ENCODE measurements around the gene BAD.

DNA sequence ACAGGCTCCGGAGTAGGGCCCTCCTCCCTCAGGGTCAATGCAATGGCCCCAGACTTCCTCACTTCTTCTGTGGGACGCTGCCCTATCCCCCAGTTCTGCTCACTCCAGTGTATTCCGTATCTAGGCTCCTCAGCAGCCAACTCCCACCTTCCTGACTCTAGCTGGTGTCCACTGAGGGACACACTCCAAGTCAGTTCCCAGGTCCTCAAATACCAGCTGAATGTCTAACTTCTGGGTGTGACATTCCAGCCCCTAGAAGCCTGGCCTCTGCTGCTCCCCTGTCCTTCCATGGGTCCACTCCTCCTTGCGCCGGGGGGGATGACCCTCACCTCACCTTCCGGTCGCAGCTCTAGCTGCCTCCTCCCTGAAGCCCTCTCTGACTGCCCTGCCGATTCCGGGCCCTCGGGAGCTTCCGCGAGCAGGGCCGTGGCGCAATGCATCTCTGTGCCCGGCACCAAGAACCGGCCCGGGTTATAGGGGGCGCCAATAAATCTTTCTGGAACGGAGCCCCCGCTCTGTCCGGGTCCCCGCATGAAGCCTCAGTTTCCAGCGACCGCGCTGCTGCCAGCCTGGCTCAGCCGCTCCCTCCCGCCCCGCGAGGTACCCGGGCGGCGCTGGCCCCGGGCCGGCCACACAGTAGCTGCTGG, 15.4 kb downstream of the BAD start:
- TF ChIP-seq CTCF (IDR thresholded peaks at IDR 0.05; ENCODE audit: low read depth, low read length, missing input control) (no peak), RAD21 (IDR thresholded peaks at IDR 0.05) (no peak), TAF1 (conservative IDR thresholded peaks at IDR 0.05) (no peak), RXRA (IDR thresholded peaks at IDR 0.05) (peak; percentile 13 to 60)
